K562 (cell line): ENCODE results near the gene ZNF219. TPM values are rescaled to one million over a fixed set of nuclear protein-coding genes. Genes with fewer than 3 reads are reported as not detected.
A peak's percentile ranks its signal among the peaks of the same experiment; 100 is the strongest.

ENCODE experiments used
- ARID2 ChIP-seq: fragments of 450-650 bp; IDR thresholded peaks from 2 replicates; pipeline ENCODE4 v1.6.1; 2017; ENCODE audit warnings: antibody characterized with exemption, mild to moderate bottlenecking
- FIP1L1 ChIP-seq: fragments of 200-400 bp; formaldehyde crosslinking; IDR thresholded peaks from 2 replicates; pipeline ENCODE4 v1.6.1; 2018; ENCODE audit warnings: mild to moderate bottlenecking, low read depth, low read length; ENCODE audit not compliant: poor library complexity, severe bottlenecking
- HDAC3 ChIP-seq: fragments of 450-650 bp; IDR thresholded peaks from 2 replicates; pipeline ENCODE4 v1.6.1; 2018; ENCODE audit warnings: borderline replicate concordance, mild to moderate bottlenecking, moderate library complexity; ENCODE audit not compliant: partially characterized antibody
- PYGO2 ChIP-seq: fragments of 450-650 bp; IDR thresholded peaks from 2 replicates; pipeline ENCODE4 v1.6.1; 2016; ENCODE audit warnings: mild to moderate bottlenecking, missing genetic modification characterization, moderate library complexity, missing compliant biosample characterization
- REST ChIP-seq, 2 experiments: fragments of 450-650 bp; formaldehyde crosslinking in 1 of 2; IDR thresholded peaks; 2 replicates each; pipeline versions ENCODE4 v1.4.0 to v1.6.1; 2014 to 2020; ENCODE audit warnings: mild to moderate bottlenecking in 2 of 2, borderline replicate concordance in 1 of 2, low read depth in 1 of 2
- THRA ChIP-seq: fragments of 450-650 bp; IDR thresholded peaks from 2 replicates; pipeline ENCODE4 v1.6.1; 2017; ENCODE audit warnings: mild to moderate bottlenecking, moderate library complexity
- XRCC5 ChIP-seq: fragments of 200-400 bp; formaldehyde crosslinking; IDR thresholded peaks from 2 replicates; pipeline ENCODE4 v1.6.1; 2017; ENCODE audit warnings: low read depth, mild to moderate bottlenecking, low read length
- ZNF589 ChIP-seq: fragments of 200-800 bp; sonication (Bioruptor generic); IDR thresholded peaks from 2 replicates; pipeline ENCODE4 v1.6.1; 2016; ENCODE audit warnings: low read depth, missing genetic modification characterization, missing compliant biosample characterization
- ZNF592 ChIP-seq: fragments of 450-650 bp; IDR thresholded peaks from 2 replicates; pipeline ENCODE4 v1.6.1; 2017; ENCODE audit warnings: antibody characterized with exemption, mild to moderate bottlenecking
- polyA plus RNA-seq, 8 experiments: library from polyadenylated mRNA; depleted of rRNA in 4 of 8; stranded (reverse) in 5 of 8; unstranded in 3 of 8; fragments of >200 nt; fragmentation: Nextera tagmentation in 2 of 8; fragmentation: Illumina TruSeq in 1 of 8; extraction: Ambion mirVana in 2 of 8; extraction: Trizol in 1 of 8; gene quantifications; 2 replicates each; pipeline versions ENCODE4 v1.2.1 to v1.2.3, GENCODE V29; 2011 to 2014; ENCODE audit warnings: inconsistent platforms in 1 of 8, missing spikeins in 1 of 8
- total RNA-seq, 7 experiments: library from RNA; depleted of rRNA in 6 of 7; stranded (reverse); fragments of >200 nt in 6 of 7; fragmentation: Illumina TruSeq in 2 of 7; extraction: Trizol in 2 of 7; gene quantifications; 2 replicates each; pipeline versions ENCODE4 v1.2.1 to v1.2.3, GENCODE V29; 2011 to 2021; ENCODE audit warnings: low replicate concordance in 1 of 7
- TF ChIP-seq, protein P1 (sequence below), 2 experiments: IDR thresholded peaks; 2 replicates each; pipeline ENCODE4 v1.6.1; 2011; ENCODE audit warnings: borderline replicate concordance in 1 of 2, control low read depth in 1 of 2, low read depth in 1 of 2, low read length in 1 of 2, mild to moderate bottlenecking in 1 of 2, mixed read lengths in 1 of 2, moderate library complexity in 1 of 2; ENCODE audit not compliant: insufficient read depth in 1 of 2, insufficient read length in 1 of 2, poor library complexity in 1 of 2, severe bottlenecking in 1 of 2; ENCODE audit errors: extremely low read depth in 1 of 2

The ZNF219 gene
- total and polyA plus RNA-seq, 9 of the 15 experiments (the other 6 are each of a cell fraction or from before 2014, with no cell fraction given): 0.29 to 10.6 (median 2.8) TPM

DNA sequence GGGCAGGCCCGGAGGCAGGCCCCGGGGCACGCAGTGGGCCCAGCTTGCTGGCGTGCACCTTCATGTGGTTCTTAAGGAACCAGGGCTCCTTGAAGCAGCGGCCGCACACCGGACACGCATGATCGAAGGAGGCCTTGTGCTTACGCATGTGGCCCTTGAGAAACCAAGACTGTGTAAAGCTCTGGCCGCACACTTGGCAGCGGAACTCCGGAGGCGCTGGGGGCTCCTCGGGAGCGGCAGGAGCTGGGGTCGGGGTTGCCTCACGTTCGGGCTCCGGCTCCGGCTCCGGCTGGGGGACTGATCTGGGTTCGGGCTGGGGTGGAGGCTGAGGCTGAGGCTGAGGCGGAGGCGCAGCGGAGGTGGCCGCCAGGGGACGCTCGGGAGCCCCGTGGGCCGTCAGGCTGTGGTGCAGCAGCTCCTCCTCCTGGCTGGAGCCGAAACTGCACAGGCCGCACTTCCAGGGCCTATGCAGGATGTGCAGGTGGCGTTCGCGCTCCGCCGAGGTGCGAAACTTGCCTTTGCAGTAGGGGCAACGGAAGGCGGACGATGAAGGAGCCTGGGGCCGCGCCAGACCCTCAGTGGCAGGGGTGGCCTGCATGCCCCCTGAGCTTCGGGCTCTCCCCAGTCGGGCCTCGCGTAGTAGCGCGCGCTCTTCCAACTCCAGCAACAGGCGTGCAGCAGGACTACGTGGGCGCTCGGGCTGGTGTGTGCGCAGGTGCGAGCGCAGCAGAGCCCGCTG lies 6.0 kb downstream of the ZNF219 start (continued):
- TF ChIP-seq FIP1L1 (peak; percentile 60), REST (IDR thresholded peaks at IDR 0.05; ENCODE audit: borderline replicate concordance) (peak; percentile 93), REST (CRISPR knock-in tag; IDR thresholded peaks at IDR 0.05; ENCODE audit: low read depth) (0 out of 2 replicates have a peak, but pooled peaks have one; percentile 15), ZNF589 (CRISPR knock-in tag) (no peak), PYGO2 (tag) (no peak), THRA (no peak), XRCC5 (peak; percentile 77), HDAC3 (no peak), ZNF592 (peak; percentile 88), ARID2 (peak; percentile 51; the same call in 1 of the 2 replicates)
- TF ChIP-seq, protein P1, sequence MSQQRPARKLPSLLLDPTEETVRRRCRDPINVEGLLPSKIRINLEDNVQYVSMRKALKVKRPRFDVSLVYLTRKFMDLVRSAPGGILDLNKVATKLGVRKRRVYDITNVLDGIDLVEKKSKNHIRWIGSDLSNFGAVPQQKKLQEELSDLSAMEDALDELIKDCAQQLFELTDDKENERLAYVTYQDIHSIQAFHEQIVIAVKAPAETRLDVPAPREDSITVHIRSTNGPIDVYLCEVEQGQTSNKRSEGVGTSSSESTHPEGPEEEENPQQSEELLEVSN (IDR thresholded peaks at IDR 0.05; ENCODE audit: borderline replicate concordance in 1 of 2, extremely low read depth in 1 of 2, insufficient read depth in 1 of 2, insufficient read length in 1 of 2, low read depth in 1 of 2, low read length in 1 of 2, poor library complexity in 1 of 2, severe bottlenecking in 1 of 2): peak in 1 of 2 experiments; percentile 56
